Measurements from ENCODE around the gene KDM4E.

The KDM4E gene

DNA sequence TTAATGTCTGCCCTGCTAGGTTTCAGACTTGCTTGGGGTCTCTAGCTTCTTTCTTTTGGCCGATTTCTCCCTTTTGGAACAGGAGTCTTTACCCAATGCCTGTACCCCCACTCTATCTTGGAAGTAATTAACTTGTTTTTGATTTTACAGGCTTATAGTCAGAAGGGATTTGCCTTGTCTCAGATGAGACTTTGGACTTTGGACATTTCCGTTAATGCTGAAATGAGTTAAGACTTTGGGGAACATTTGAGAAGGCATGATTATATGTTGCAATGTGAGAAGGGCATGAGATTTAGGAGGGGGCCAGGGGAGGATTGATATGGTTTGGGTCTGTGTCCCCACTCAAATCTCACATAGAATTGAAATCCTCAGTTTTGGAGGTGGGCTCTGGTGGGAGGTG, 29.3 kb downstream of the KDM4E start:
- DNase-seq: no peak

DNA sequence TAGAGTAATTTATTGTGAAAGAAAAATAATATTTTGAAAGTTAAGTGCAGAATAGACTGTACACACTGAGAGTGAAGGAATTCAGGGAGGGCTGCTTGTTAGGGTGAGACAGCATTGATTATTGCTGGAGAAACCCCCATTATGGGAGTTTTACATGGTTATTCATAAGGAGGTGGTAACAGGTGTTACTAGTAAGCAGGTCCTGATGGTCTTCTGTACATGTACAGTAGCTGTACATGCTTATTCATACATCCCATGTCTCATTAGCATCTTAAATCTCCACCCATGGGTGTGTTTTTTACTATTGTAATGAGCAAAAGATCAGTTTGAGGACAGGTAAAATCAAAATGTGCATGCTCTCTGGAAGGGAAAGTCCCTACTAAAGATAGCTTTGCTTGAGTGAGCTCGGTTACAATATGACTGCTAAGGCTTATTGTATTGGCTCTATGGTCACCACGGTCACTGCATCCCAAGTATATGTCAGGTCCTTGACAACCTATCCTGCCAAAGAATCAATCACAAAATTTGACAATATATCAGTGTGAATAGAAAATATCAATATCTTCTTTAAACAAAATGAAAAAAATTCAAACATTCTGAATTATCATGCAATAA, 30.3 kb downstream of the KDM4E start:
- no peak for DNase-seq

DNA sequence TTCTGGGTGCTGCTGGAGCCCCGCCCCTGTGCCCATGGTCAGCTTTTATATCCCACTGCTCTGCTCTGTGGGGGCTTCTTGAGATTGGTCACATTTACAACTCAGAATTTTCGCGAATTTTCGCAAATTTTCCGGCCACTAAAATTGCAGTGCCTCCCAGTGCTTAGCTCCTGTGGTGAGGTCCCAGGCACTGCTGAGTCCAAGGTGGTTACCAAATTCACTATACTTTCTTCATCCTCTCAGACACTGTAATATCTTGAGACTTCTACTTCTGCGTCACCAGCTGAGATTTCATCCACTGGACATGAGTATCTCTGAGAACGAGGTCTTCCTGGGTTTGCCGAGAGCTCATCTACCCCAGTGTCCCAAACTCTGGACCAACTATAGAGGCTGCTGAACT, 32.9 kb downstream of the KDM4E start:
- DNase-seq: no peak

DNA sequence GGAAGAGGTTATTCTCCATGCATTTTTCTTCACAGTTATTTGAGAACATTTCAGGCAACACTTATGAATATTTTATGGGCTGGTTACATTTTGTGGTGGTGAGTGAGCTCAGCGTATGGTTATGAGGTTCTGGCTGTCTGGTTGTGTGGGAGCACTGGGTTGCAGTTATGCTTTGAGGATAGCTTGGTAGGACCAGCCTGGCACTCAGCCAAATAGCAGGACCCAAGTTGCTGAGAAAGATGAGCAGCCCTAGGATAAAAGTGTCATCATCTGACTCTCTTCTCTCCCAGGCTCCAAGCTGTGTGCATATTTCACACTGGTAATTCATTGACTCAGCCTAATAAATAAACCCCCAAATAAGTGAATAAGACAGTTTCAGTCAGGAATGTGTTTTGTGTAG, 33.6 kb downstream of the KDM4E start:
- no peak for DNase-seq

DNA sequence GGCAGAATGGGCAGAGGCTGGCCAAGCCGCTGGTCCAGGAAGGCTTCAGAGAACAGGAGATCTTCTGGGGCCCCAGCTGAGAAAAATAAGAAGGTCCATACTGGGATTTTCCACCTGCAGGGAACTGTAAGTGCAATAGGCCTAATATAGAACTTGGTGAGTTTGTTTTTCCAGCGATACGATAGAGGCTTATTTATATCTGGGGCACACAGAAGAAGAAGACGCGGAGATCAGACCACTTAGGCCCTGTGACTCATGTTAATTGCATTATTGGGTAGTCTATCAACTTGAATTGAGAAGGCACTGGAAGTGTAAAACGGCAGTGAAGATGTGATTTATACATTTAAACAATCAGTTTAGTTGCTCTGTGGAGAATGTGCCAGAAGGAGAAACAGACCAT, 34.0 kb downstream of the KDM4E start:
- no peak for DNase-seq

DNA sequence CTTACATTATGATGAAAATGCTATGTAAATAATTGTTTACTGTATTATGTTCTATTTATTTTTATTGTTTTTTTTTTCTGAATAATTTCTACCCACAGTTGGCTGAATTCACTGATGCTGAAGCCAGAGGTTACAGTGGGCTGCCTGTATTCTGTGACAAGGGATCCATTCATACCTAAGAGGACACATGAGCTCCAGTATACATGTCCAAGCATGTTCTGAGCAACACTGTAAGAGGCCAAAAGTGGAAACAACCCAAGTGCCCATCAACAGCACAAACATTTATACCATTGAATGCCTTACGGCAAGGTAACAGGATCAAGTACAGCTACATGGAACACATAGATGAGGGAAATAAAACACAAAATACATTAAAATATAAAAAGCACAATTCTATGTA, 40.3 kb downstream of the KDM4E start:
- DNase-seq: no peak

DNA sequence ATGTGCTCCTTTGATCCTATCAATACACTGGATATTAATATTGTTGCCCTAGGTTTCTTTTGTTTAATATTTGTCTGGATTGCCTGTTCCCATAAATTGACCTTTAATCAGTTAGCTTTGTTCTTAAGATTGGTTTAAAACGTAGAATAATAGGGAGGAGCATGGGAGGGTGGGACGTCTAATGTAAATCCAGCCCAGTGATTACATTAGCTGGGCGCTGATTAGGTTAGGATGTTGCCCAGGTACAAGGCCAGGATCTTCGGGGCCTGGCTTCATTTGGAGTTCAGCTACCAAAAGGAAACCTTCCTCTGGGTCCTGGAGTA, 41.6 kb downstream of the KDM4E start, which contains the start of gene SRSF8:
SRSF8 (plus strand) TSS at position 204 of the 323 bp plus-strand sequence. CDS start 308 bp downstream, outside the sequence.
- DNase-seq: no peak

DNA sequence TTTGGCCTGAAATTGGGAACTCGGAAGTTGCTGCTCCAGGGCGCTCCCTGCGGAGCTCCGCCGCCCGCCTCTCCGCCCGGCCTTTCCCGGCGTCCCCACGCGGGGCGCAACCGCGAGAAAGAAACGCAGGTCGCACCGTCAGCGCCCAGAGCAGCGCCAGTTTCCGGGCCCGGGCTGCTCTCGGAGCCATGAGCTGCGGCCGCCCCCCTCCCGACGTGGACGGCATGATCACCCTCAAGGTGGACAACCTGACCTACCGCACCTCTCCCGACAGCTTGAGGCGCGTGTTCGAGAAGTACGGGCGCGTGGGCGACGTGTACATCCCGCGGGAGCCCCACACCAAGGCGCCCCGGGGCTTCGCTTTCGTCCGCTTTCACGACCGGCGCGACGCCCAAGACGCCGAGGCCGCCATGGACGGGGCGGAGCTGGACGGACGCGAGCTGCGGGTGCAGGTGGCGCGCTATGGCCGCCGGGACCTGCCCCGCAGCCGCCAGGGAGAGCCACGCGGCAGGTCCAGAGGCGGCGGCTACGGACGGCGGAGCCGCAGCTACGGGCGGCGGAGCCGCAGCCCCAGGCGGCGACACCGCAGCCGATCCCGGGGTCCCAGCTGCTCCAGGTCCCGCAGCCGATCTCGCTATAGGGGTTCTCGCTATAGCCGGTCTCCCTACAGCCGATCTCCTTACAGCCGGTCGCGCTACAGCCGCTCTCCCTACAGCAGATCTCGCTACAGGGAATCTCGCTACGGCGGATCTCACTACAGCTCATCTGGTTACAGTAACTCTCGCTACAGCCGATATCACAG, 42.2 kb downstream of the KDM4E start:
- DNase-seq: peak; percentile 91

DNA sequence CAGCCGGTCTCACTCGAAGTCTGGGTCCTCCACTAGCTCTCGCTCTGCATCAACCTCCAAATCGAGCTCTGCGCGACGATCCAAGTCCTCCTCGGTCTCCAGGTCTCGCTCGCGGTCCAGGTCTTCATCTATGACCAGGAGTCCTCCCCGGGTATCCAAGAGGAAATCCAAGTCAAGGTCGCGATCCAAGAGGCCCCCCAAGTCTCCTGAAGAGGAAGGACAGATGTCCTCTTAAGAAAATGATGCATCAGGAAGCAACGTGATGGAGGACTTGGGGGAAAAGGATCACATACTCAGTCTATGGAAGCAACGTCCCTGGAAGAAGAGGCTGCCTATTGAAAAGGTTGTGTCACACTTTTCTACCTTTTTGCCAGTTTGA, 42.8 kb downstream of the KDM4E start:
- no peak for DNase-seq

DNA sequence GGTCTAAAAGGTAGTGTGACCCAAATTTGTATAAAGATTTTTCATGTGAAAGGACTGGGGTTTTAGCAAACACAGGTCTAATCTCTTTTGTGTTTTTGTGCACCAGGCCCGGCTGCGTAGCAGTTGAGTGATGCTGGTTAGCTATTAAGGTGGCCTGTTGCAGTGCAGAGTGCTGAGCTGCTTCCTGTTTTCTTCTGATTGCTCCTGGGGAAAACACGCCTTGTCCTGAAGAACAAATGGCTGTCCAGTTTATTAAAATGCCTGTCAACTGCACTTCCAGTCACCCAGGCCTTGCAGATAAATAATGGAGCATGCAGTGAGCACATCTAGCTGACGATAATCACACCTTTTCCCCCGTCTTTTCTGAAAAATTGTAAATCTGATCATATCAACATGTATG, 43.5 kb downstream of the KDM4E start:
- DNase-seq: peak; percentile 83

DNA sequence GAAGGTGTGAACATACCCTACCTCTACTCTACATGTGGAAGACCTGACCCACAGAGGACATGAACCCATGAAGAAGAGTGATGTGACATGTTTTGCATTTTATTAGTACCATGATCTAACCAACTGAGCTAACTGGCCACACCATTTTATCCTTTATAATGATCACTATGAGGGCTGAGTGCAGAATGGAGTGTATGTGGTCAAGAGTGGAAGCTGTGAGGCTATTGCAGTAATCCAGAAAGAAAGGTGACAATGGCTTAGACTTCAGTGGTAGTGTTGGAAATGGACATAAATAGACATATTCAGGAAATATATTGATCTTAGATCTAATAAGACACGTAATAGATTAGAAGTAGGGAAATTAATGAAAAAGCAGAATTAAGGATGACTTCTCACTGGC, 45.4 kb downstream of the KDM4E start:
- no peak for DNase-seq

DNA sequence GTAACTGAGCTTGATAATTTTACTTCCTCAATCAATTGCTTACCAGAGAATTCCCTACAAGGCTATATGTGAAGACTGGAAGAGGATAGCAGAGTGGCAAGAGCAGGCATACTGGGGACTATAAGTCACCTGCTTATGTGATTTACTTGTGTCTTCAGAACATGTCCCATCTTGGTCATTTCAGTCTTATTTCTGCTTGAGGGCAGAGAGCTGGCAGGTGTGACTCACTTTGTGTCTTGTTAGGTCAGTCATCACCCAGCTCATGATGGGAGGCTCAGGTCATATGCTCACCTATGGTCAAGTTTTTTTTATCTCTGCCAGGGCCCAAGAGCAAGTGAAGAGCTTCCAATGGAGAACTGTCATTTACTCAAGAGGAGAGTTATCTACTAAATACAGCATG, 47.9 kb downstream of the KDM4E start:
- DNase-seq: no peak

DNA sequence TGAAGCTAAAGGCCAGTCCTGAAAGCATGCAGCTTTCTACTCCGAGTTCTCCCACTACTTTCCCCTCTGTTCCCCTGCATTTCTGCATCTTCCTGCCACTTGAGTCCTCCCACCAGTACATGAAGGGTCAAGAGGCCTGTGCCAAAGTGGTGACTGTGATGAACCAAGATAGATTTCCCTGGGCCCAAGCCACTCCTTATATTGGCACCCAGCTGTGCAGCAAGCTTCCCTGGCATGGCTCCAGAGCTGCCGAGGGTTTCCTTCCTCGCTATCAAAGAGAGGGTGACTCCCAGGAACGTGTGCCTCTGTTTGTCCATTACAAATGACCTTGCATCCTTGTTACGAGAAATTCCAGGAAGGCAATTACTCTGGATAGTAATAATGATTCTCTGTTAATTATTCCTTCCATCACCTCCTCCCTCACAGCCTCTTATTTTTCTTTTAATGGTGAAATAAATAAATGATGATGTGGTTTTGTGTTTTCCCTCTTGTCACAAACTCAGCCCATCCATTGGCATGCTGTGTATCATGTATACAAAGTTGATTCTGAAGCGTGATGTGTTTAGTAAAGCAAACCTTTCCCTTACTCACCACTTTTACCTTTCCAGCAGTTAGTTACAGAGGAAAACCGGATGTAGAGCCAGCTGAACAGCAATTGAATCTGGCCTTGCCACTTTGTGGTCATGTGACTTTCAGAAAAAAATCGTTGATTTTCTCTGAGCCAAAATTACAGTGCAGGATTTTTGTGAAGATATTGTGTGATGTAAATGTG, 49.9 kb downstream of the KDM4E start:
- no peak for DNase-seq

DNA sequence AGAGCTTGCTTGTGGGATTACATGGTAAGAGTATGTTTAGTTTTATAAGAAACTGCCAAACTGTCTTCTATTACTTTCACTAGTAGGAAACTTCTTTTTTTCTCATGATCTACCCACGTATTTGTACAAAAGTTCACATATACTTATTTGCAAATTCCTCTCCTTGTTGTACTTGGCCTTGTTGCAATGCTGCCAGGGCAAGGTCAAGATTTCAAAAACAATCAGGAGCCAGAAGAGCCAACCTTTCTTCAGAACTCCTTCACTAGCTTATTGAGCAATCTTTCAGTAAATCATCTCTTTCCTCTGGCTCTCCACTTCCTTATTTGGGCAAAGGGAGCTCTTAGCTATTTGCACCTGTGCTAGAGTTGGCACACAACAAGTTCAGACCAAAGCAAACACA, 51.4 kb downstream of the KDM4E start:
- no peak for DNase-seq

DNA sequence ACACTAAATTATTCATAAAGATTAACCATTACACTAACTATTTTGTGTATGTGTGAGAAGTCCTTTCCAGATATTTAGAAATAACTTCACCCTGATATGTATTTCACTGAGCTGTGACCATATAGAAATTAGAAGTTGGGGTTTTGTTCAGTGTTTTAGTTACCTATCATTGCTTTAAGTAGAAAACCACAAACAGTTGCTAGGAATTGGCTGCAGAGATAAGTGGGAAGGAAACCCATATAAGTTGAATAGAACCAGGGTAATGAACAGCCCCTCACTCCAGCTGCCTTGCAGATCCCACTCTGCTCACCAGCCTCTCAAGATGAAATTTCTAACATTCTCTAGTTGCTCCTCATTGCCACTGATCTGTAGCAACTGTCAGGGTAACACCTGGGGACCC, 51.9 kb downstream of the KDM4E start:
- no peak for DNase-seq

Measured in right hindlimb (tissue), 1 donor.